ENCODE measurements around the gene KAZN.
"Not testable (repeated sequence)": the region's sequence is repeated elsewhere in the genome, so short reads cannot be mapped to it uniquely, and the experiment has no call there.

KAZN gene

GRCh38 chr1:15036101-15036500, 437.6 kb downstream of the KAZN start:
- Mint-ChIP-seq H3K27ac (no peak overlapping the region), H3K27me3 (no peaks in the 10 kb centered on the region), H3K4me1 (peaks cover 2% of the 10 kb centered on the region), H3K36me3 (ENCODE audit: low read depth) (no peaks in the 10 kb centered on the region), H3K4me3 (no peak overlapping the region), H3K9me3 (no peaks in the 10 kb centered on the region)
- ATAC-seq (no peak), DNase-seq (no peak)

- no peaks in the 10 kb centered on the region for H3K9me3 Mint-ChIP-seq
- no peak for ATAC-seq
Measured at GRCh38 chr1:15038232-15039016, 439.9 kb downstream of the KAZN start.

GRCh38 chr1:15039017-15039648, 440.6 kb downstream of the KAZN start:
- Mint-ChIP-seq H3K27me3 (no peaks in the 10 kb centered on the region), H3K4me3 (no peak overlapping the region), H3K9me3 (no peaks in the 10 kb centered on the region), H3K36me3 (ENCODE audit: low read depth) (no peaks in the 10 kb centered on the region), H3K27ac (no peak overlapping the region), H3K4me1 (no peaks in the 10 kb centered on the region)
- ATAC-seq (no peak), DNase-seq (no peak)

More at GRCh38 chr1:15038232-15039016, 439.9 kb downstream of the KAZN start:
- Mint-ChIP-seq H3K27ac (no peak overlapping the region), H3K4me3 (no peak overlapping the region), H3K4me1 (peaks cover 2% of the 10 kb centered on the region), H3K36me3 (ENCODE audit: low read depth) (no peaks in the 10 kb centered on the region), H3K27me3 (no peaks in the 10 kb centered on the region)
- DNase-seq, result no peak

GRCh38 chr1:15039901-15040300, 441.4 kb downstream of the KAZN start:
- Mint-ChIP-seq H3K36me3 (ENCODE audit: low read depth) (no peaks in the 10 kb centered on the region), H3K4me3 (no peak overlapping the region), H3K4me1 (no peaks in the 10 kb centered on the region), H3K27me3 (no peaks in the 10 kb centered on the region), H3K9me3 (no peaks in the 10 kb centered on the region), H3K27ac (no peak overlapping the region)
- DNase-seq (no peak), ATAC-seq (no peak)

- not testable (repeated sequence) for H3K4me3 Mint-ChIP-seq; H3K27ac Mint-ChIP-seq; H3K9me3 Mint-ChIP-seq; DNase-seq; H3K36me3 Mint-ChIP-seq (ENCODE audit: low read depth); H3K27me3 Mint-ChIP-seq; H3K4me1 Mint-ChIP-seq; ATAC-seq
Measured at GRCh38 chr1:15040685-15041084, 442.2 kb downstream of the KAZN start.

GRCh38 chr1:15042866-15043265, 444.4 kb downstream of the KAZN start:
- Mint-ChIP-seq H3K36me3 (ENCODE audit: low read depth) (no peaks in the 10 kb centered on the region), H3K27ac (no peak overlapping the region), H3K9me3 (no peaks in the 10 kb centered on the region), H3K4me3 (no peak overlapping the region), H3K27me3 (no peaks in the 10 kb centered on the region), H3K4me1 (no peaks in the 10 kb centered on the region)
- ATAC-seq, result no peak
- DNase-seq, result no peak

- no peaks in the 10 kb centered on the region for H3K9me3 Mint-ChIP-seq
- H3K4me3 Mint-ChIP-seq, result no peak overlapping the region
- no peaks in the 10 kb centered on the region for H3K4me1 Mint-ChIP-seq
- H3K27me3 Mint-ChIP-seq, result no peaks in the 10 kb centered on the region
- no peaks in the 10 kb centered on the region for H3K36me3 Mint-ChIP-seq (ENCODE audit: low read depth)
- no peak for DNase-seq
- H3K27ac Mint-ChIP-seq, result no peak overlapping the region
- ATAC-seq, result no peak
Measured at GRCh38 chr1:15043934-15044333, 445.4 kb downstream of the KAZN start.

- no peaks in the 10 kb centered on the region for H3K27me3 Mint-ChIP-seq
- no peaks in the 10 kb centered on the region for H3K36me3 Mint-ChIP-seq (ENCODE audit: low read depth)
- H3K4me3 Mint-ChIP-seq, result no peak overlapping the region
- no peak overlapping the region for H3K27ac Mint-ChIP-seq
- no peaks in the 10 kb centered on the region for H3K9me3 Mint-ChIP-seq
- H3K4me1 Mint-ChIP-seq, result no peaks in the 10 kb centered on the region
- DNase-seq, result no peak
- no peak for ATAC-seq
Measured at GRCh38 chr1:15045123-15045522, 446.6 kb downstream of the KAZN start.

- no peaks in the 10 kb centered on the region for H3K36me3 Mint-ChIP-seq (ENCODE audit: low read depth)
- no peak overlapping the region for H3K27ac Mint-ChIP-seq
- no peaks in the 10 kb centered on the region for H3K27me3 Mint-ChIP-seq
- ATAC-seq (peak; percentile 41), DNase-seq (peak; percentile 69)
- H3K9me3 Mint-ChIP-seq, result no peaks in the 10 kb centered on the region
- no peaks in the 10 kb centered on the region for H3K4me1 Mint-ChIP-seq
- H3K4me3 Mint-ChIP-seq, result no peak overlapping the region
Measured at GRCh38 chr1:15046487-15047165, 448.1 kb downstream of the KAZN start.

- no peak for ATAC-seq
- Mint-ChIP-seq H3K27me3 (no peaks in the 10 kb centered on the region), H3K4me1 (peaks cover 2% of the 10 kb centered on the region), H3K9me3 (no peaks in the 10 kb centered on the region), H3K36me3 (ENCODE audit: low read depth) (no peaks in the 10 kb centered on the region), H3K27ac (no peak overlapping the region), H3K4me3 (no peak overlapping the region)
- DNase-seq, result no peak
Measured at GRCh38 chr1:15047237-15047636, 448.8 kb downstream of the KAZN start.

- no peak overlapping the region for H3K27ac Mint-ChIP-seq
- H3K36me3 Mint-ChIP-seq (ENCODE audit: low read depth), result no peaks in the 10 kb centered on the region
- no peak for DNase-seq
- H3K9me3 Mint-ChIP-seq, result no peaks in the 10 kb centered on the region
- no peak overlapping the region for H3K4me3 Mint-ChIP-seq
- H3K27me3 Mint-ChIP-seq, result no peaks in the 10 kb centered on the region
- H3K4me1 Mint-ChIP-seq, result peaks cover 2% of the 10 kb centered on the region
- ATAC-seq, result no peak
Measured at GRCh38 chr1:15048437-15048980, 450.0 kb downstream of the KAZN start.

- no peak for ATAC-seq
- no peak for DNase-seq
Measured at GRCh38 chr1:15049067-15049466, 450.6 kb downstream of the KAZN start.

GRCh38 chr1:15051882-15052528, 453.5 kb downstream of the KAZN start:
- Mint-ChIP-seq H3K9me3 (no peaks in the 10 kb centered on the region), H3K4me3 (no peak overlapping the region), H3K4me1 (peaks cover 2% of the 10 kb centered on the region), H3K27ac (no peak overlapping the region), H3K27me3 (no peaks in the 10 kb centered on the region), H3K36me3 (ENCODE audit: low read depth) (no peaks in the 10 kb centered on the region)
- DNase-seq (no peak), ATAC-seq (no peak)

More at GRCh38 chr1:15049067-15049466, 450.6 kb downstream of the KAZN start:
- Mint-ChIP-seq H3K36me3 (ENCODE audit: low read depth) (no peaks in the 10 kb centered on the region), H3K9me3 (no peaks in the 10 kb centered on the region), H3K27ac (no peak overlapping the region), H3K27me3 (no peaks in the 10 kb centered on the region), H3K4me1 (peaks cover 2% of the 10 kb centered on the region), H3K4me3 (no peak overlapping the region)

- no peak overlapping the region for H3K4me3 Mint-ChIP-seq
- H3K27ac Mint-ChIP-seq, result no peak overlapping the region
- H3K4me1 Mint-ChIP-seq, result peaks cover 2% of the 10 kb centered on the region
- H3K9me3 Mint-ChIP-seq, result no peaks in the 10 kb centered on the region
- no peaks in the 10 kb centered on the region for H3K36me3 Mint-ChIP-seq (ENCODE audit: low read depth)
- no peak for ATAC-seq
- no peak for DNase-seq
- H3K27me3 Mint-ChIP-seq, result no peaks in the 10 kb centered on the region
Measured at GRCh38 chr1:15053153-15053552, 454.7 kb downstream of the KAZN start.

Measured in activated naive CD8-positive, alpha-beta T cell treated with anti-CD3 and anti-CD28 coated beads, Interleukin-2, amount 50 U/mL, for 24 hours (primary cell).